ENCODE data around the gene TBX18.

Gene TBX18

GRCh38 chr6:84771756-84772356 is 7.5 kb upstream of the TBX18 start:
- H4K8ac ChIP-seq (ENCODE audit: low read length): no peak overlapping the region
- H3K27ac ChIP-seq (ENCODE audit: low read length, poor library complexity, severe bottlenecking): no peak overlapping the region
- no peaks in the 10 kb centered on the region for H3K36me3 ChIP-seq (ENCODE audit: control insufficient read depth in 1 of 2, insufficient read depth in 2 of 2, low read depth in 1 of 2, low read length in 2 of 2)
- H3K9ac ChIP-seq (ENCODE audit: low read length): peak overlapping the region; percentile 88
- H4K91ac ChIP-seq (ENCODE audit: low read length): no peak overlapping the region
- no peak overlapping the region for H3K18ac ChIP-seq (ENCODE audit: low read depth in 1 of 2, low read length in 2 of 2)
- H3K14ac ChIP-seq (ENCODE audit: low read length in 2 of 2): no peak overlapping the region
- H3K23ac ChIP-seq (ENCODE audit: low read length in 2 of 2): no peak overlapping the region
- no peaks in the 10 kb centered on the region for H3K9me3 ChIP-seq (ENCODE audit: control insufficient read depth, low read length)
- H2BK15ac ChIP-seq (ENCODE audit: low read depth, poor library complexity, severe bottlenecking): no peak overlapping the region
- peaks cover 20% of the 10 kb centered on the region for H3K4me1 ChIP-seq (ENCODE audit: control insufficient read depth, insufficient read depth, low read depth, low read length)
- H2AFZ ChIP-seq (ENCODE audit: low read depth, low read length): no peak overlapping the region
- 6% methylated on average over 10 of the region's 16 CpGs for WGBS
- no peak overlapping the region for H3K4me2 ChIP-seq (ENCODE audit: low read length, poor library complexity, severe bottlenecking)
- no peaks in the 10 kb centered on the region for H3K79me1 ChIP-seq (replicated peaks; ENCODE audit: low read length, poor library complexity, severe bottlenecking)
- no peak overlapping the region for H3K4me3 ChIP-seq (ENCODE audit: insufficient read depth in 1 of 2, low read depth in 1 of 2, low read length in 2 of 2)
- H3K4ac ChIP-seq (ENCODE audit: low read depth in 1 of 2, low read length in 2 of 2): no peak overlapping the region
- H2AK5ac ChIP-seq (ENCODE audit: low read length, severe bottlenecking): no peak overlapping the region
- H2BK120ac ChIP-seq (ENCODE audit: low read depth, low read length): no peak overlapping the region
- no peak overlapping the region for H2BK5ac ChIP-seq (ENCODE audit: low read depth, low read length, poor library complexity, severe bottlenecking)
- DNase-seq: peak; percentile 38
- H3K27me3 ChIP-seq (ENCODE audit: control insufficient read depth in 1 of 2, insufficient read depth in 1 of 2, low read length in 2 of 2): peaks cover 7 to 73% of the 10 kb centered on the region in 2 experiments
- no peak overlapping the region for H2BK12ac ChIP-seq (ENCODE audit: low read length in 2 of 2)

GRCh38 chr6:84771125-84771755 is 6.8 kb upstream of the TBX18 start:
- H2BK120ac ChIP-seq (ENCODE audit: low read depth, low read length): no peak overlapping the region
- no peak overlapping the region for H2BK12ac ChIP-seq (ENCODE audit: low read length in 2 of 2)
- no peak overlapping the region for H3K14ac ChIP-seq (ENCODE audit: low read length in 2 of 2)
- DNase-seq: no peak
- H3K4me2 ChIP-seq (ENCODE audit: low read length, poor library complexity, severe bottlenecking): no peak overlapping the region
- H4K8ac ChIP-seq (ENCODE audit: low read length): no peak overlapping the region
- no peaks in the 10 kb centered on the region for H3K36me3 ChIP-seq (ENCODE audit: control insufficient read depth in 1 of 2, insufficient read depth in 2 of 2, low read depth in 1 of 2, low read length in 2 of 2)
- H3K18ac ChIP-seq (ENCODE audit: low read depth in 1 of 2, low read length in 2 of 2): no peak overlapping the region
- no peak overlapping the region for H4K91ac ChIP-seq (ENCODE audit: low read length)
- H3K9ac ChIP-seq (ENCODE audit: low read length): no peak overlapping the region
- H3K9me3 ChIP-seq (ENCODE audit: control insufficient read depth, low read length): no peaks in the 10 kb centered on the region
- H3K4ac ChIP-seq (ENCODE audit: low read depth in 1 of 2, low read length in 2 of 2): no peak overlapping the region
- peaks cover 23% of the 10 kb centered on the region for H3K4me1 ChIP-seq (ENCODE audit: control insufficient read depth, insufficient read depth, low read depth, low read length)
- 34% methylated on average over 5 of the region's 6 CpGs for whole genome bisulfite sequencing
- H2BK15ac ChIP-seq (ENCODE audit: low read depth, poor library complexity, severe bottlenecking): no peak overlapping the region
- no peaks in the 10 kb centered on the region for H3K79me1 ChIP-seq (replicated peaks; ENCODE audit: low read length, poor library complexity, severe bottlenecking)
- H2AK5ac ChIP-seq (ENCODE audit: low read length, severe bottlenecking): no peak overlapping the region
- H3K27me3 ChIP-seq (ENCODE audit: control insufficient read depth in 1 of 2, insufficient read depth in 1 of 2, low read length in 2 of 2): peaks cover 7 to 74% of the 10 kb centered on the region in 2 experiments
- H3K4me3 ChIP-seq (ENCODE audit: insufficient read depth in 1 of 2, low read depth in 1 of 2, low read length in 2 of 2): no peak overlapping the region
- no peak overlapping the region for H3K23ac ChIP-seq (ENCODE audit: low read length in 2 of 2)
- H2AFZ ChIP-seq (ENCODE audit: low read depth, low read length): no peak overlapping the region
- no peak overlapping the region for H2BK5ac ChIP-seq (ENCODE audit: low read depth, low read length, poor library complexity, severe bottlenecking)
- H3K27ac ChIP-seq (ENCODE audit: low read length, poor library complexity, severe bottlenecking): no peak overlapping the region

GRCh38 chr6:84770521-84770920 is 6.1 kb upstream of the TBX18 start:
- peaks cover 7 to 77% of the 10 kb centered on the region in 2 experiments for H3K27me3 ChIP-seq (ENCODE audit: control insufficient read depth in 1 of 2, insufficient read depth in 1 of 2, low read length in 2 of 2)
- no peaks in the 10 kb centered on the region for H3K9me3 ChIP-seq (ENCODE audit: control insufficient read depth, low read length)
- WGBS: 20% methylated on average over 1 of the region's 5 CpGs
- no peak overlapping the region for H4K8ac ChIP-seq (ENCODE audit: low read length)
- no peak overlapping the region for H4K91ac ChIP-seq (ENCODE audit: low read length)
- H2AK5ac ChIP-seq (ENCODE audit: low read length, severe bottlenecking): no peak overlapping the region
- H2BK12ac ChIP-seq (ENCODE audit: low read length in 2 of 2): no peak overlapping the region
- no peaks in the 10 kb centered on the region for H3K79me1 ChIP-seq (replicated peaks; ENCODE audit: low read length, poor library complexity, severe bottlenecking)
- no peak overlapping the region for H3K14ac ChIP-seq (ENCODE audit: low read length in 2 of 2)
- H3K27ac ChIP-seq (ENCODE audit: low read length, poor library complexity, severe bottlenecking): no peak overlapping the region
- no peak overlapping the region for H3K4me3 ChIP-seq (ENCODE audit: insufficient read depth in 1 of 2, low read depth in 1 of 2, low read length in 2 of 2)
- peaks cover 23% of the 10 kb centered on the region for H3K4me1 ChIP-seq (ENCODE audit: control insufficient read depth, insufficient read depth, low read depth, low read length)
- no peak overlapping the region for H3K4me2 ChIP-seq (ENCODE audit: low read length, poor library complexity, severe bottlenecking)
- H2BK120ac ChIP-seq (ENCODE audit: low read depth, low read length): no peak overlapping the region
- no peak overlapping the region for H2BK5ac ChIP-seq (ENCODE audit: low read depth, low read length, poor library complexity, severe bottlenecking)
- H3K4ac ChIP-seq (ENCODE audit: low read depth in 1 of 2, low read length in 2 of 2): no peak overlapping the region
- H3K18ac ChIP-seq (ENCODE audit: low read depth in 1 of 2, low read length in 2 of 2): no peak overlapping the region
- no peaks in the 10 kb centered on the region for H3K36me3 ChIP-seq (ENCODE audit: control insufficient read depth in 1 of 2, insufficient read depth in 2 of 2, low read depth in 1 of 2, low read length in 2 of 2)
- H2BK15ac ChIP-seq (ENCODE audit: low read depth, poor library complexity, severe bottlenecking): no peak overlapping the region
- no peak overlapping the region for H3K23ac ChIP-seq (ENCODE audit: low read length in 2 of 2)
- no peak overlapping the region for H3K9ac ChIP-seq (ENCODE audit: low read length)
- no peak for DNase-seq
- H2AFZ ChIP-seq (ENCODE audit: low read depth, low read length): no peak overlapping the region

GRCh38 chr6:84769306-84769705 is 4.9 kb upstream of the TBX18 start:
- H3K9ac ChIP-seq (ENCODE audit: low read length): peak overlapping the region; percentile 50
- no peak for DNase-seq
- peaks cover 7 to 71% of the 10 kb centered on the region in 2 experiments for H3K27me3 ChIP-seq (ENCODE audit: control insufficient read depth in 1 of 2, insufficient read depth in 1 of 2, low read length in 2 of 2)
- H4K91ac ChIP-seq (ENCODE audit: low read length): no peak overlapping the region
- peak overlapping the region in 1 of 2 experiments; percentile 68 for H3K4me3 ChIP-seq (ENCODE audit: insufficient read depth in 1 of 2, low read depth in 1 of 2, low read length in 2 of 2)
- H2BK120ac ChIP-seq (ENCODE audit: low read depth, low read length): no peak overlapping the region
- H3K36me3 ChIP-seq (ENCODE audit: control insufficient read depth in 1 of 2, insufficient read depth in 2 of 2, low read depth in 1 of 2, low read length in 2 of 2): no peaks in the 10 kb centered on the region
- H3K4me1 ChIP-seq (ENCODE audit: control insufficient read depth, insufficient read depth, low read depth, low read length): peaks cover 20% of the 10 kb centered on the region
- H3K4ac ChIP-seq (ENCODE audit: low read depth in 1 of 2, low read length in 2 of 2): no peak overlapping the region
- no peaks in the 10 kb centered on the region for H3K9me3 ChIP-seq (ENCODE audit: control insufficient read depth, low read length)
- WGBS: 7% methylated on average over 2 of the region's 5 CpGs
- no peak overlapping the region for H3K18ac ChIP-seq (ENCODE audit: low read depth in 1 of 2, low read length in 2 of 2)
- no peak overlapping the region for H2BK12ac ChIP-seq (ENCODE audit: low read length in 2 of 2)
- no peak overlapping the region for H4K8ac ChIP-seq (ENCODE audit: low read length)
- no peaks in the 10 kb centered on the region for H3K79me1 ChIP-seq (replicated peaks; ENCODE audit: low read length, poor library complexity, severe bottlenecking)
- no peak overlapping the region for H3K27ac ChIP-seq (ENCODE audit: low read length, poor library complexity, severe bottlenecking)
- H3K23ac ChIP-seq (ENCODE audit: low read length in 2 of 2): no peak overlapping the region
- no peak overlapping the region for H2BK5ac ChIP-seq (ENCODE audit: low read depth, low read length, poor library complexity, severe bottlenecking)
- H2BK15ac ChIP-seq (ENCODE audit: low read depth, poor library complexity, severe bottlenecking): no peak overlapping the region
- no peak overlapping the region for H2AK5ac ChIP-seq (ENCODE audit: low read length, severe bottlenecking)
- H2AFZ ChIP-seq (ENCODE audit: low read depth, low read length): no peak overlapping the region
- H3K14ac ChIP-seq (ENCODE audit: low read length in 2 of 2): no peak overlapping the region
- no peak overlapping the region for H3K4me2 ChIP-seq (ENCODE audit: low read length, poor library complexity, severe bottlenecking)
